HG03139 (cell line): ENCODE measurements around the gene PLA2G4F.

Experiments used
- ATAC-seq: cut with Tn5 transposase; IDR thresholded peaks from one replicate; pipeline ENCODE4 v1.9.1; 2021; ENCODE audit not compliant: unreplicated experiment

PLA2G4F gene

DNA sequence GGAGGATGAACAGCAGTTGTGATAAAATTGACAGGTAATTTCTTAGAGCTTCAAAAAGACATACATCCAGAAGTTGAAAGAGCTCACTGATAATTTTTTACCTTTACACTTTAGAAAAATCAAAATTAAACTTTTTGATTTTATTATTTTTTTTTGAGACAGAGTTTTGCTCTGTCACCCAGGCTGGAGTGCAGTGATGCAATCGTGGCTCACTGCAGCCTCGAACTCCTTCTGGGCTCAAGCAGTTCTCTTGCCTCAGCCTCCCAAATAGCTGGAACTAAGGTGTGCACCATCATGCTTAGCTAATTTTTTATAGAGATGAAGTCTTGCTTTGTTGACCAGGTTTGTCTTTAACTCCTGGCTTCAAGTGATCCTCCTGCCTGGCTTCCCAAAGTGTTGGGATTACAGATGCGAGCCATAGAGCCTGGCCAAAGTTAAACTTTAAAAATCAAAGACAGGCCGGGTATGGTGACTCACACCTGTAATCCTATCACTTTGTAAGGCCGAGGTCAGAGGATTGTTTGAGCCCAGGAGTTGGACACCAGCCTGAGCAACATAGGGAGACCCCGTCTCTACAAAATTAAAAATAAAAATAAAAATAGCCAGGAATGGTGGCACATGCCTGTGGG lies 21.7 kb downstream of the PLA2G4F start:
- ATAC-seq, result no peak

DNA sequence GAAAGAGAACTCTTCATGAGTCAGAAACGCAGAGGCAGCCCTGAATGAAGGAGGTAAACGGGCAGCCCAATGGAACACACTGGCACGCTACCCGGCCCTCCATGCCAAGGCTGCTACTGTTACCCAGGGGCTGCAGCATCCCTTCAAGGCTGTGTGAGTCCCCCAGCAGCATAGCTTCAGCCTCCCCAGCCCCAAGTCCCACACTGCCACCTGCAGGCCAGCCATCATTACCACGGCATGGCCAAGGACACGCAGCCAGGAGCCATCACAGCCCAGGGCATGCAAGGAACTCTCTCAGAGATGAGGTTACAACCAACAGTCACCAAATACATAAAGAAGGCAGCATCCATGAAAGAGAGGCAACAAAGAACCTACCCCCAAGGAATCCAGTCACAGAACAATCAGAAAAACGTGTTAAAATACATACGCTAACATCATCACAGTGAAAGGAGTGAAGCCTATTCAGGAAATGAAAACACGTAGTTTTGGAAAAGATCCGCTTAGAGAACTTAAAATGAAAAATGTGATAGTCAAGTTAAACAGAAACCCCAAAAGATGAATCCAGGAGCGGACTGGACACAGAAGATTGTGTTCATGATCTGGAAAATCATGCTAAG lies 22.4 kb downstream of the PLA2G4F start:
- ATAC-seq, result no peak

DNA sequence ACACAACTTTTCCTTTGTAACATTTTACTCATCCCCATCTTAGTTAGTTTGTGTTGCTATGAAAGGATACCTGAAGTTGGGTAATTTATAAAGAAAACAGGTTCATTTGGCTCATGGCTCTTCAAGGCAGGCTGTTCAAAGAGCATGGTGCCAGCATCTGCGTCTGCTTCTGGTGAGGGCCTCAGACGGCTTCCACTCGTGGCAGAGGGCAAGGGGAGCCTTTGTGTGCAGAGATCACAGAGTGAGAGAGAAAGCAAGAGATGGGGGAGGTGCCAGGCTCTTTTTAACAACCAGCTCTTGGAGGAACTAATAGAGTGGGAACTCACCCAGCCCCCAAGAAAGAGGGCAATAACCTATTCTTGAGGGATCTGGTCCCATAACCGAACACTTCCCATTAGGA lies 23.1 kb downstream of the PLA2G4F start:
- ATAC-seq, result no peak

DNA sequence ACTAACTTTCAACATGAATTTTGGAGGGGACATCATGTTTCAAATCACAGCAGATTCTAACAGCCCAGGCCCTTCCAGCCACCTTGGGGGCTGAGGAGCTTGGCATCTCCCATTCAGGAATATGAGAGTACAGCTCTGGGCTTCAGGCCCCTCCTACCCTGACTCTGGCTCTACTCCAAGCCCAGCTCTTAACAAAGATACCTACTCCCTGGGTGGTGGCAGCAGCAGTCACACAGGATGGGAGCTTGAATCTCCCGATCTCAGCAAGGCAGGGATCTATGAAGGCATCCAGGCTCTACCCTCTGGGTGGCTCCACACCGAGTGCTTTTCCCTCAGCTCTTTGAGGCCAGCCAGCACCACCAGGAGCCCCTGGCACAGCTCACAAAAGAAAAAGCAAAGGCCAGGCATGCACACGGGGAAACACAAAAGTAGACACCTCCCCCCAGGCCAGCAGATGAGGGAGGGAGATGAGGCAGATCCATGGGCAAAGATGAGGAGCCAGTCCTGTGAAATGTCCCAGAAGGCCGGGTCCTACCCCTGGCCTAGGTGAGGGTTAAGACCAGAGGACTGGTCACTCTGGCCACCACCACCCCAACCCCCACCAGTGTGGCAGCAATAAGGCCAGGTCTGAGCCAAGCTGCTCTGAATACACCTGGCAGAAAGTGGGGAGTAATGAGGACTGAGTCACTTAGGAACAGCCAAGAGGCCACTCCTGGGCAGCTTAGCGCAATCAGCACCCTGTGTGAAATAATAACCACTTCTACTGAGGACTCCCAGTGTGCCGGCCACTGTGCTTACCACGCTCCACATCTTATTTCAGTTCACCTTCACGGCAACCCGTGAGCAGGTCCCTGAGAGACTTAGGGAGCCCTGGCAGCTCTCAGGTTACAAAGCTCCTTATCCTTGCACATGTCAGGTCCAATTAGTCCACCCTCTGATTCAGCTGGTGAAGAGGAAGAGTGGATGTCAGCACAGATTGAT lies 24.3 kb downstream of the PLA2G4F start:
- ATAC-seq, result no peak

DNA sequence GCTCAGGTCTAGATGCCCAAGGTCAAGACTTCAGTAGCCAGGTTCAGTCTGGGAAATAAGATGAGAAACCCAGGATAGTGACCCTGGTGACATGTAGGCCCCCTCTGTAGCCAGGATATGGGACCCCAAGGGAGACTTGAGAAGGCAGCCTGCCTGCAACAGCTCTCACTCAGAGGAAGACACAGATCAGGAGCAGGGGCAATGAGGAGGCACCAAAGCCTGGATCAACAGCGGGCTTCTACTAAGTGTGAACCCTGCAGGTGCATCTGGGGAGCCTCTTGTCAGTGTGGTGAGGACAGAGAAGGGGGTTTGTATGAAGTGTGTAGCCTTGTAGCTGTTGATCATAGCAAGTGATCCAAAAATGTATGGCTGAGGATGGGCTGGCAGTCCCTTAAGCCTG lies 25.4 kb downstream of the PLA2G4F start:
- no peak for ATAC-seq

DNA sequence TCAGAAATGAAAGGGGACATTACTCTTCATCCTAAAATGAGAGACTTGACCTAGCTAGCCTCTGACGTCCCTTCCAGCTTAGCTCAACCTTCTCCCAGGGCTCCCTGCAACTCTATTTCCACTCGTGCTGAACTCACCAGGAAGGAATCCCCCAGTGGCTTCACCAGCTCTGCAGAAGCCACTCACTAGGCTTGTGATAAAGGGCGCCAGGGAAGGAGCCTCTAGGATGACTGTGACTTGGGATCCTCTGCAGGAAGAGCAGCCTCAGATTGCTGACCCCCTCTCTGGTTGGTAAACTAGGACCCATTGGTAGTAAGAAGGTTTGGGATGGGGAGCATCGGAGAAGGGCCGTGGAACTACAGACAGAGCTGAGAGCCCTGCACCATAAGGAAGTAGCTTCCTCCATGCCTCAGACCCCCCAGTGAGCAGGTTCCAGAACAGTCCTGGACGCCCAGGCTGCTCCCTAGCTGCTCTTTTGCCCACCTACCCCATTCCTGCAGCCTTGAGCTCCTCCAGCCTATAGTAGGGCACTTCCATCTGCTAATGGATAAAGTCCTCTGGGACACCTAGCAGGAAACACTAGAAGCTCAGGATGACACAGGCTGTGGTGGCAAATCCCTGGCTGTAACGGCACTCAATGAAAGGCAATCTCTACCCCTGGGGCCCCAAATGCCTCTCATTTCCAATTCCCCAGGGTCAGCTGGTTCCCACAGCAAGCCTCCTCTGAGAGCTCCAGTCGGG lies 26.0 kb downstream of the PLA2G4F start:
- ATAC-seq, result no peak

DNA sequence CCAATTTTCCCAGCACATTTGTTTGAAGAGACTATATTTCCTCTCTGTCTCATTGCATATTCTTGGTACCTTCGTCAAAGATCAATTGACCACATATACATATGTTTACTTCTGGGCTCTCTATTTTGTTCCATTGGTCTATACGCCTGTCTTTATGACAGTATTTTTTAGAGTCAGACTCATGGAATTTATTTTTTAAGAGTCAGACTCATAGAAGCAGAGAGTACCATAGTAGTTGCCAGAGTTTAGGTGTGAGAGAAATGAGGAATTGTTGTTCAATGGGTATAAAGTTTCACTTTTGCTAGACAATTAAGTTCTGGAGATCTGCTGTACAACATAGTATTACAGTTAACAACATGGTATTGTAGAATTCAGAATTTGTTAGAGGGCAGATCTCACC lies 27.1 kb downstream of the PLA2G4F start:
- no peak for ATAC-seq

DNA sequence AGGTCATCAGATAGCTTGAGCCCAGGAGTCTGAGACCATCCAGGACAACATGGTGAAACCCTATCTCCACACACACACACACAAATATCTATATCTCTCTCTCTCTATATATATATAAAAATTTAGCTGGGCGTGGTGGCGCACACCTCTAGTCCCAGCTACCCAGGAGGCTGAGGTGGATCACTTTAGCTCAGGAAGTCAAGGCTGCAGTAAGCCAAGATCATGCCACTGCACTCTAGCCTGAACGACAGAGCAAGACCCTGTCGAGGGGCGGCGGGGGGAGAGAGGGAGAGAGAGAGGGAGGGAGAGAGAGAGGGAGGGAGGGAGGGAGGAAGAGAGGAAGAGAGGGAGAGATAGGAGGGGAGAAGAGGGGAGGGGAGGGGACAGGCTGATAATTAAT lies 28.0 kb downstream of the PLA2G4F start:
- no peak for ATAC-seq

DNA sequence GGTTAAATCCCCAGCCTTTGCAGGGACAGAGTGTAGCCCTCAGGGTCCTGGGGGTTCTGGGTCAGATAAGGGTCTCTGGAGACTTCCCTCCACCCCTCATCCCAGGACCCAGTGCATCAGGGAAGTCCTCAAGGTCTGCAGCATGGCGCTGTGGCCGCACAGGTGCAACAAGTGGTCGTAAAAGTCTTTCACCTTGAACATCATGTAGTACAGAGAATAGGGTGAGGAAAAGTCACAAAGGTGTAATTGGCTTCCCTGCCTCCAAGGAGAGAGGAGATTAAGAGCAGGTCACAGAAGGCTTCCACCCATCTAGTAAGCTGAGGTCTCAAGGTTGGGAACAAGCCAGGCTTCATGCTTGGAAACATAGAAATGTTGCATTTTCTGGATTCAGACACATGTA lies 32.9 kb downstream of the PLA2G4F start:
- no peak for ATAC-seq

DNA sequence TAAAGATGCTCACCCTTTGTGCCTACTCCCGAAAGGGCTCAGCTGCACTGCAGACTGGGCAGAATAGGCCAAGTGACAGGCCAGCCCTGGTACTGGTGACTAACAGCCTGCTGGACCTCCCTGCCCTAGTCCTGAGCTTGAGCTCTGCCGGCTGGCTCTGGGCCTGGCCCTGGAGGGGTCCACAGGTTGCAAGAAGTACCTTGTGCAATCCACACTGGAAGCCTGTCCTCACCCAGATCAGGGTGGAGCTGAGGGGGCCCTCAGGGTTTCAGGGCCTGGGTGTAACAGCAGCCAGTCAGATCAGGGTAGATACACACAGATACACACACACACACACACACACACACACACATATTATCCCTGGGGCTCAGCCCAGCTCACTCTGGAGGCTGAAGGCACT lies 34.8 kb downstream of the PLA2G4F start:
- no peak for ATAC-seq

DNA sequence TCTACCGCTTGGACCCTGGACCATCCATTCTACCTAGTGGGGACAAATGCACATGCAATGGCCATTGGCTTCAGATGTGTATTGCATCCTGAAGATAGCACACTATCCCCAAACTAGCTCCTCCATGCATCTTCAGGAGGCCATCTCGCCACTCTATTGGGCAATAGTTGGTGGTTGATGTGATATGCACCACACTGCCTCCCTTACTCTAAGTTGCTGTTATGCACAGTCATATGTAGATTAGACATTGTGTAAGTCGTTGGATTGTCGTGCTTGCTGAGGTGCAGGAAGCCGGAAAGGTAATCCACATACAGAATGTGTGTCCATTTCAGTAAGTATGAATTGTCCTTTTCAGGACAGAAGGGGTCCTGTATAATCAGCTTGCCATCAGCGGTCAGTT lies 35.4 kb downstream of the PLA2G4F start:
- ATAC-seq, result no peak

DNA sequence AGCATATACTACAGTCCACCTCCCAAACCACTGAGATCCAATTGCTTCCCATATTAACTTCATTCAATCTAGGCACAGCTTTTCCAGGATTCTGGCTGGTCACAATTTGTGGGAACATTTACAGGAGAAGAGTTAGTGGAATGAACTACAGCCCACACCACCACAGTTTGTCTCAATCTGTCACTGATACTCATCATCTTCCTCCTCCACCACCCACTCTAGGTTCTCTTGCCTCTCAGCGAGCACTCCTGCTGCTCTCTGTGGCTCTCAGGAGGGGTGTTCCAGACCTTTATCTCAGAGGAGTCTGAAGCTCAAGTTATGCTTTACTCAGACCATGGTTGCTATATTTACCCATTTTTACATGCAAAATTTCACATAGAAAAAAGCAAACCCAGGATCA lies 36.2 kb downstream of the PLA2G4F start:
- ATAC-seq, result no peak

DNA sequence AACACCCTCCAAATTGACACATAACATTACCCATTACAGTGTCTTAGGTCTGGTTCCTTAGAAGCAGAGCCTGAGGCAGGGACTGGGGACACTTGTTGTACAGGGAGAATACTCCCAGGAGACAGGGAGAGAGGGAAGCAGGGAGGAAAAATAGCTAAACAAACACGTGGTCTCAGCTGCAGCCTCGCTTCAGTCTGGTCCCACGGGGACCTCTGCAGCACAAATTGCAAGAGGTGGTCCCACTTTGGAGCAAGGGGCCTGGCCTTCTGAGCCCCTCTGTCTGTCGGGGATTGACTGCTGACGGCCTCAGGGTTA lies 37.0 kb downstream of the PLA2G4F start:
- no peak for ATAC-seq

DNA sequence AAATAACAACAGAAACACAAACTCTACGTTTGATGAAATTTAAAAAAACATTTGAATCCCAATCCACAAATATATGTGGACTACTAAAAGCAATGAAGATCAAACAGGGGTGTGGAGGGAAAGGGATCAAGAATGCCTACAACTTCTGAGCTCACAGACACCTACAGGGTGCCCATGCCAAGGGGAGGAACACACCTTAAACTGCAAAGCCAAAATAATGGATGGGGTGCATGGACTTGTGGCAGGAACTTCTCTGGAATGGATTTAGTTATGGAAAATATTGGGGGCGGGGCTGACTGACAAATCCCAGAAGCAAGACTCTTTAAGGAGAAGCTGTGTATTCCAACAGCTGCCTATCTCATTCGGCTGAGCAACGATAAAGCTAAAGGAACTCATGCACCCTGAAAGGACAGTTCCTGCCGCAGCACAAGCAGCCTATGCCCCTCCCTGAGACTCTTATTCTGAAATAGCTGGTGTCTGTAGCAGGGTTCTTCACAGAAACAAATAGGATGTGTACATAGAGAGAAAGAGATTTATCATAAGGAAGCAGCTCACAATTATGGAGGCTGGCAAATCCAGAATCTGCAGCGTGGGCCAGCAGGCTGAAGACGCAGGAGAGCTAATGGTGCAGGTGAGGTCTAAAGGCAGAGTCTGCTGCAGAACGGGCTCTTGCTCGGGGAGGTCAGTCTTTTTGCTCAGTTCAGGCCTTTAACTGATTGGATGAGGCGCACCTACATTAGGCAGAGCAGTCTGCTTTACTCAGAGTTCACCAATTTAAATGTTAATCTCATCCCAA lies 37.6 kb downstream of the PLA2G4F start:
- no peak for ATAC-seq

DNA sequence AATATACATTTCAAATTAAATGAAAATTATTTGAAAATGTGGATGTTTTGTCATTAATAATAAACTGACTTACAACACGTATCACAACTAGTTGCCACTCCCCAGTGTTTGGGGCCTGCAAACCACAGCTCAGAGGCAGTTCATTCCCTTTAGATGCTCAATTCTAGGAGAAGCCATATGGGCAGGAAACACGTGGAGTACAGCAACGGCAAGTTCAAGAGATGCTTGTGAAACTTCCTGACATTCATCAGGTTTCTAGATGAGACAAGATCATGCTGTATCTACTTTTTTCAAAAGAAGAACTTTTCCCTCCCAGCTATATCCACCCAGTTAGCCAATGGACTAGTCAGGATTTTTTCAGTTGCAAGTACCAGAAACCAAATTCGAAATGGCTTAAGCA lies 44.5 kb downstream of the PLA2G4F start:
- no peak for ATAC-seq

DNA sequence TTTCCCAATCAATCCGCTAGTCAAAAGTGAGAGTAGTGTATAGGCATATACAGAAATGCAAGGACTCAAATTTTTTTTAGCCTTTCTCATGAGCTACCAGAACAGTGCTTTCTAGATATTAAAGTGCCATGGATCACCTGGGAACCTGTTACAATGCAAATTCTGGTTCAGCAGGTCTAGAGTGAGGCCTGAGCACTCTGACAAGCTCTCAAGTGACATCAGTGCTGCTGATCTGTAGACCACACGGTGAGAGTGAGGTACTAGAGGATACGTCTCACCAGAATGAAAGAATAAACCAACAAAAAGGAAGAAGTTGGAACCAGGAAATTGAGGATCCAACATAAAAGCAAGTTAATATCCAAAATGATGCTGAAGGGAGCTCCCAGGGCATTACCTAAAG lies 46.1 kb downstream of the PLA2G4F start:
- ATAC-seq, result no peak

DNA sequence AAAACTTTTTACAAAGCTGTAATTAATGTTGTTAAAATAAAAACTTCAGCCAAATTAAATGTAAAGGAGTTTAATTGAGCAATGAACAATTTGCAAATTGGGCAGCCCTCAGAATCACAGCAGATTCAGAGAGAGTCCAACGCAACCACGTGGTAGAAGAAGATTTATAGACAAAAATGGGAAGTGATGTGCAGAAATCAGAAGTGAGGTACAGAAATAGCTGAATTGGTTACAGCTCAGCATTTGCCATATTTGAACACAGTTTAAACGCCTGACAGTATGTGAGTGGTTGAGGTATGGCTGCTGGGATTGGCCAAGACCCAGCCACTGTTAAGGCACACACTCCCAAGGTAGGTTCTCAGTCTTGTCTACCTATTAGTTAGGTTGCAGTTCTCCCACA lies 47.6 kb downstream of the PLA2G4F start:
- ATAC-seq, result no peak

DNA sequence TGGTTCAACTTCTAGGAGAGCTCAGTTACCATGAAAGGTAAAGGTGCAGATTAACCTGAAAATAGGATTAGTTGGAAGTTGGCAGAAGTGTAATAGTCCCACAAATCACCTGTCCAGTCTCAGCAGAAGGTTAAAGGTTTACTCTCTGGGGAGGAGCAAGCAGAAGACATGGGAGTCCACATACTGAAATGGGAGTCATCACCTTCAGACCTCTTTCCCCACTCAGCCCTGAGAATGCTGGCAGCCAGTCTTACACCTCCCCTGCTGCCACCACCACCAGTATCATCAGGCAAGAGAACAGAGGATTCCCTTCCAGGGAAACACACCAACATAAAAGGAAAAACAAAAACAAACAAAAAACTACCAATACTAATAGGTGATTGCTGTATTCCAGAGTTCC lies 48.2 kb downstream of the PLA2G4F start:
- ATAC-seq, result no peak

DNA sequence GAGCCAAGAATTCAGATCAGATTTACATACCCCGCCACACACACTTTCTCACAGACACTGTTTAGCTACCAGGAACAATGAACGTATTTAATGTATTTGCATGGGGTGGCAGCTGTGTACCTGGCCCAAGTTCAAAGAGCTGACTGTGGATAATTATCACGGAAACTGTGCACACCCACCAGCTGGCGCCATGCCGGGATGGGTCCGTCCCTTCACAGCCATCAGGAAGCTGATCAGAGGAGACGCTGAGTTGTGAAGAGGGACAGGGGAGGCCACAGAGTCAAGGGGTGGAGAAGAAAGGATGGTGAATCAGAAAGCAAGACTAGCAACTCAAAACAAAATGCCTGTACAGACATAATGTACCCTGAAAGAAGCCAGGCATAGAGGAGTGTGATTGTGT lies 49.0 kb downstream of the PLA2G4F start:
- ATAC-seq, result no peak

DNA sequence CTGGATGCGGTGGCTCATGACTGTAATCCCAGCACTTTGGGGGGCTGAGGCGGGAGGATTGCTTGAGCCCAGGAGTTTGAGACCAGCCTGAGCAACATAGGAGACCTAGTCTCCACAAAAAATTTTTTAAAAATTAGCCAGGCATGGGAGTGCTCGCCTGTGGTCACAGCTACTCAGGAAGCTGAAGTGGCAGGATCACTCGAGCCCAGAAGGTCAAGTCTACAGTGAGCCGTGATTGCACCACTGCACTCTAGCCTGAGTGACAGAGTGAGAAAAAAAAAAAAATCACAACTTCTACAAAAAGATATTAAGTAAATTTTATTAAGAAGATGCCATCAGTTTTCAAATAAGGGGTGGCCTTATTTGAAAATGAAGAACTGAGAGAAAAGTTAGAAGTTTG lies 50.1 kb downstream of the PLA2G4F start:
- no peak for ATAC-seq
